TTC549 (cell line): ENCODE measurements around the gene FSCN2.

ENCODE experiments used
- FAIRE-seq: peaks from 2 replicates; lab custom pipeline; 2012; peaks lifted over from hg19 to GRCh38; lab: Jason Lieb, UNC

Gene FSCN2

GRCh38 chr17:81540676-81541027 lies 12.5 kb downstream of the FSCN2 start:
- FAIRE-seq = no peak

GRCh38 chr17:81541123-81541522 lies 12.9 kb downstream of the FSCN2 start:
- FAIRE-seq = no peak

GRCh38 chr17:81542431-81543338 lies 14.5 kb downstream of the FSCN2 start:
- FAIRE-seq = no peak

- no peak for FAIRE-seq
These were observed 15.1 kb downstream of the FSCN2 start for GRCh38 chr17:81543339-81543675.

GRCh38 chr17:81543756-81544155 lies 15.6 kb downstream of the FSCN2 start:
- no peak for FAIRE-seq

- FAIRE-seq = no peak
These were observed 16.3 kb downstream of the FSCN2 start for GRCh38 chr17:81544281-81544974.

- no peak for FAIRE-seq
These were observed 17.2 kb downstream of the FSCN2 start for GRCh38 chr17:81545160-81545949.

- FAIRE-seq = no peak
These were observed 18.9 kb downstream of the FSCN2 start for GRCh38 chr17:81546906-81547613.

GRCh38 chr17:81547614-81547982 lies 19.4 kb downstream of the FSCN2 start:
- no peak for FAIRE-seq

- FAIRE-seq = no peak
These were observed 20.9 kb downstream of the FSCN2 start for GRCh38 chr17:81549031-81549557.

GRCh38 chr17:81549826-81550225 lies 21.6 kb downstream of the FSCN2 start:
- FAIRE-seq = no peak

GRCh38 chr17:81550285-81550684 lies 22.1 kb downstream of the FSCN2 start:
- FAIRE-seq = no peak

- FAIRE-seq = no peak
These were observed 22.8 kb downstream of the FSCN2 start for GRCh38 chr17:81550830-81551457.

- FAIRE-seq = no peak
These were observed 23.5 kb downstream of the FSCN2 start for GRCh38 chr17:81551458-81552243.

GRCh38 chr17:81552244-81553017 lies 24.3 kb downstream of the FSCN2 start, which contains the start of gene FAAP100:
TSS of gene FAAP100 (minus strand) at chr17:81552353. CDS start at chr17:81552330, 23 bp downstream.
- FAIRE-seq = no peak

GRCh38 chr17:81553018-81553615 lies 24.9 kb downstream of the FSCN2 start:
- FAIRE-seq = no peak

- FAIRE-seq = no peak
These were observed 25.5 kb downstream of the FSCN2 start for GRCh38 chr17:81553616-81554181.

GRCh38 chr17:81556175-81556691 lies 28.1 kb downstream of the FSCN2 start:
- no peak for FAIRE-seq

- FAIRE-seq = no peak
These were observed 28.7 kb downstream of the FSCN2 start for GRCh38 chr17:81556863-81557262.
